Tibial artery (tissue), 4 donors: ENCODE data around the gene BEAN1.
"Not testable (repeated sequence)": the region's sequence is repeated elsewhere in the genome, so short reads cannot be mapped to it uniquely, and the experiment has no call there.

Source experiments
- DNase-seq, 2 donors: peaks; one replicate each; pipeline ENCODE4 v3.0.0-alpha.2; 2019
- H3K27ac ChIP-seq, 2 donors: fragments of 200-600 bp; sonication (generic) in 1 of 2; 1 replicate in 1 of 2; 2 replicates in 1 of 2; pipeline ENCODE4 v1.5.1; 2018 to 2019; ENCODE audit warnings: mild to moderate bottlenecking in 1 of 2
- H3K27me3 ChIP-seq, 2 donors: fragments of 200-600 bp; sonication (generic) in 1 of 2; one replicate each; pipeline versions ENCODE4 v1.5.1 to v1.6.0; 2016 to 2019
- H3K36me3 ChIP-seq, 3 donors: fragments of 200-600 bp; sonication (generic) in 2 of 3; one replicate each; pipeline ENCODE4 v1.5.1; 2016 to 2019; ENCODE audit warnings: mild to moderate bottlenecking in 2 of 3
- H3K4me1 ChIP-seq, 4 donors: fragments of 200-600 bp; sonication (generic) in 2 of 4; 1 replicate in 3 of 4; 2 replicates in 1 of 4; pipeline ENCODE4 v1.5.1; 2016 to 2019
- H3K4me3 ChIP-seq, 2 donors: fragments of 200-600 bp; sonication (generic) in 1 of 2; 1 replicate in 1 of 2; 2 replicates in 1 of 2; pipeline ENCODE4 v1.5.1; 2018 to 2019; ENCODE audit warnings: mild to moderate bottlenecking in 2 of 2
- H3K9me3 ChIP-seq, 3 donors: fragments of 200-600 bp; sonication (generic) in 1 of 3; one replicate each; pipeline ENCODE4 v1.5.1; 2016 to 2019
- intact Hi-C: fragments of 100-400 bp; cut with DNase I; formaldehyde crosslinking; loops from one replicate; pipeline ENCODE4 v1.15.0; 2023; ENCODE audit warnings: low total_unique reads
- TF ChIP-seq, protein P1 (sequence below), 2 experiments: fragments of 200-600 bp in 1 of 2; fragments of 450-650 bp in 1 of 2; IDR thresholded peaks; one replicate each; pipeline ENCODE4 v1.5.1; 2017 to 2019; ENCODE audit warnings: antibody characterized with exemption in 2 of 2, mild to moderate bottlenecking in 1 of 2, moderate library complexity in 1 of 2

Gene BEAN1

DNA sequence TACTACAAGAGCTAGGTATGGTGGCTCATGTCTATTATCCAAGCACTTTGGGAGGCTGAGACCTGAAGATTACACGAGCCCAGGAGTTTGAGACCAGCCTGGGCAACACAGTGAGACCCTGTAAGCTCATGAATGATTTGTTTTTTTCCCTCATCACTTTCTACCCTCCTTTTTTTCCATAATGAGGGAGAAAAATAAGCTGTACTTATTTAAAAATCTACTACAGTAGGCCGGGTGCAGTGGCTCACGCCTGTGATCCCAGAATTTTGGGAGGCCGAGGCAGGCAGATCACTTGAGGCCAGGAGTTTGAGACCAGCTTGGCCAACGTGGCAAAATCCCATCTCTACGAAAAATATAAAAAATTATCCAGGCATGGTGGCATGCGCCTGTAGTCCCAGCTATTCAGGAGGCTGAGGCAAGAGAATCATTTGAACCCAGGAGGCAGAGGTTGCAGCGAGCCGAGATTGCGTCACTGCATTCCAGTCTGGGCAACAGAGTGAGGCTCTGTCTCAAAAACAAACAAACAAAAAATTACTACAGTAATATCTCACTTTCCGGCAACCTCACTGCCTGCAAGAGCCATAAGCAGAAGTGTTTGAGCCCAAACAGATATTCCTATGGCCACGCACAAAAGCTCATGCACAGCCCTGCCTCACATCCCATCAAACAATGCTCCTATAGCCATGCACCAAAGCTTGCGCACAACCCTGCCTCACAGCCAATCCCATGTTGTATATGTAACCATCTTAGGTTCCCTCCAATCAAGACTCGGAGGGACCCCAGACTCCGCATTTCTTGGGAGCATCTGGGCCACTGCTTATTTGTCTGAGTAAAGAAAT lies 85.4 kb downstream of the BEAN1 start:
- TF ChIP-seq, protein P1, sequence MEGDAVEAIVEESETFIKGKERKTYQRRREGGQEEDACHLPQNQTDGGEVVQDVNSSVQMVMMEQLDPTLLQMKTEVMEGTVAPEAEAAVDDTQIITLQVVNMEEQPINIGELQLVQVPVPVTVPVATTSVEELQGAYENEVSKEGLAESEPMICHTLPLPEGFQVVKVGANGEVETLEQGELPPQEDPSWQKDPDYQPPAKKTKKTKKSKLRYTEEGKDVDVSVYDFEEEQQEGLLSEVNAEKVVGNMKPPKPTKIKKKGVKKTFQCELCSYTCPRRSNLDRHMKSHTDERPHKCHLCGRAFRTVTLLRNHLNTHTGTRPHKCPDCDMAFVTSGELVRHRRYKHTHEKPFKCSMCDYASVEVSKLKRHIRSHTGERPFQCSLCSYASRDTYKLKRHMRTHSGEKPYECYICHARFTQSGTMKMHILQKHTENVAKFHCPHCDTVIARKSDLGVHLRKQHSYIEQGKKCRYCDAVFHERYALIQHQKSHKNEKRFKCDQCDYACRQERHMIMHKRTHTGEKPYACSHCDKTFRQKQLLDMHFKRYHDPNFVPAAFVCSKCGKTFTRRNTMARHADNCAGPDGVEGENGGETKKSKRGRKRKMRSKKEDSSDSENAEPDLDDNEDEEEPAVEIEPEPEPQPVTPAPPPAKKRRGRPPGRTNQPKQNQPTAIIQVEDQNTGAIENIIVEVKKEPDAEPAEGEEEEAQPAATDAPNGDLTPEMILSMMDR (IDR thresholded peaks at IDR 0.05), result no peak
- DNase-seq, result peak; percentile 67 to 80
- peaks cover 0 to 8% (median 0%) of the 10 kb centered on the region in 3 donors for H3K36me3 ChIP-seq
- intact Hi-C loops, result no loop called here
- no peaks in the 10 kb centered on the region for H3K27me3 ChIP-seq
- peak overlapping the region; percentile 77 to 86 for H3K27ac ChIP-seq
- peaks cover 10 to 87% (median 75%) of the 10 kb centered on the region in 4 donors for H3K4me1 ChIP-seq
- H3K4me3 ChIP-seq, result no peak overlapping the region
- H3K9me3 ChIP-seq, result no peaks in the 10 kb centered on the region

DNA sequence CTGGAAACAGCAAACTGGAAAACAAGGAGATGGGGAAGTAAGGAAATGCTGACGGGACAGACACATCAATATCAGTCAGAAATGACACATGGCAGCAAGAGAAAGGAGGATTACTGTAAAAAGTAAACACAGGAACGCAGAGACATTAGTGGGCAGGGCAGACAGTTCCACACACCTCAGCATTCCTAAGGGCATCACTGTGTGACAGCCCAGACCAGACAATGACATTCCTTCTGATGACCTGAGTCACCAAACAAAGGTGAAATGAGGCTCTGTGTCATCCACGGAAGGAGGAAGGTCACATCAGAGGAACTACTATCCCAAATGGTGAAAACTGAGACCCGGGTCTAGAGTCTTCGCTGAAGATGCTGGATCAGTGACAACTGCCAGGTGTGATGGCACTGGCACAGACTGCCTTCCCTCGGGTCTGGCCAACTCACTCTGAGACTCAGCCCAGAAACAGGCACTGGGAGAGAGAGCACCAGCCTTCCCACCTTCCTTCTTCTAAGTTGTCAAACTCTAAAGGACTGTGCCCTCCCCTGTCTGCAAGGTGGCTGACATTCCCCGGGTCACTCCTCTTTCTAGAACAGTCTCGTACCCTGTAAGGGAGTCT lies 86.1 kb downstream of the BEAN1 start:
- Histone ChIP-seq H3K4me1 (peaks cover 10 to 87% (median 79%) of the 10 kb centered on the region in 4 donors), H3K9me3 (no peaks in the 10 kb centered on the region), H3K27ac (peak overlapping the region; percentile 77 to 86), H3K4me3 (no peak overlapping the region), H3K36me3 (peaks cover 0 to 8% (median 0%) of the 10 kb centered on the region in 3 donors), H3K27me3 (no peaks in the 10 kb centered on the region)
- intact Hi-C loops, result no loop called here
- DNase-seq, result peak in 1 of 2 donors; percentile 61
- TF ChIP-seq, protein P1 (IDR thresholded peaks at IDR 0.05), result no peak

DNA sequence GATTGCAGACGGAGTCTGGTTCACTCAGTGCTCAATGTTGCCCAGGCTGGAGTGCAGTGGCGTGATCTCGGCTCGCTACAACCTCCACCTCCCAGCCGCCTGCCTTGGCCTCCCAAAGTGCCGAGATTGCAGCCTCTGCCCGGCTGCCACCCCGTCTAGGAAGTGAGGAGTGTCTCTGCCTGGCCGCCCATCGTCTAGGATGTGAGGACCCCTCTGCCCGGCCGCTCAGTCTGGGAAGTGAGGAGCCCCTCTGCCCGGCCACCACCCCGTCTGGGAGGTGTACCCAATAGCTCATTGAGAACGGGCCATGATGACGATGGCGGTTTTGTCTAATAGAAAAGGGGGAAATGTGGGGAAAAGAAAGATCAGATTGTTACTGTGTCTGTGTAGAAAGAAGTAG lies 87.3 kb downstream of the BEAN1 start:
- Histone ChIP-seq H3K27ac (peak overlapping the region in 1 of 2 donors; percentile 92), H3K4me1 (peaks cover 10 to 79% (median 70%) of the 10 kb centered on the region in 4 donors), H3K36me3 (peaks cover 0 to 12% (median 0%) of the 10 kb centered on the region in 3 donors)
- H3K27me3 ChIP-seq, H3K9me3 ChIP-seq, H3K4me3 ChIP-seq, intact Hi-C loops: not testable (repeated sequence)
- DNase-seq, result peak in 1 of 2 donors; percentile 60

DNA sequence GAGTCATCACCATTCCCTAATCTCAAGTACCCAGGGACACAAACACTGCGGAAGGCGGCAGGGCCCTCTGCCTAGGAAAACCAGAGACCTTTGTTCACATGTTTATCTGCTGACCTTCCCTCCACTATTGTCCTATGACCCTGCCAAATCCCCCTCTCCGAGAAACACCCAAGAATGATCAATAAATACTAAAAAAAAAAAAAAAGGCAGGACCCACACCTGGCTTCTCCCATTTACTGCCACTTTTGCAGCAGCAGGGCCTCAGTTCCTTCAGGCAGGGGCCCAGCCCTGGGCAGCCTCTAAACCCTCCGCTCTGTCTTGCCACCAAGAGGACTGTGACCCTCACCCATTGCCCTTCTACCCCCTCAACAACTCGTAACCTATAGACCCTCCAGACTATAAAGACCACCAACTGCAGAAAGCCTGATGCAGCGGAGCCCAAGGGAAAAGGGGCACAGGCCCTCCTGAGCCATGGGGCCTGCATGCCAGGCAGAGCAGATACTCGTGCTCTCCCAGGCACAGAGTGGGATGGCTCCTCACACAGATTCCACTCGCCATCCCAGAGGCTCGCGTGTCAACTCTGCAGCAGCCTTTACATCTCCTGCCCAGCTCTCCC lies 88.0 kb downstream of the BEAN1 start:
- DNase-seq, H3K9me3 ChIP-seq, intact Hi-C loops, H3K27me3 ChIP-seq, H3K4me3 ChIP-seq: not testable (repeated sequence)
- peak overlapping the region; percentile 92 to 95 for H3K27ac ChIP-seq
- H3K4me1 ChIP-seq, result peaks cover 10 to 72% (median 64%) of the 10 kb centered on the region in 4 donors
- H3K36me3 ChIP-seq, result peaks cover 0 to 19% (median 0%) of the 10 kb centered on the region in 3 donors

DNA sequence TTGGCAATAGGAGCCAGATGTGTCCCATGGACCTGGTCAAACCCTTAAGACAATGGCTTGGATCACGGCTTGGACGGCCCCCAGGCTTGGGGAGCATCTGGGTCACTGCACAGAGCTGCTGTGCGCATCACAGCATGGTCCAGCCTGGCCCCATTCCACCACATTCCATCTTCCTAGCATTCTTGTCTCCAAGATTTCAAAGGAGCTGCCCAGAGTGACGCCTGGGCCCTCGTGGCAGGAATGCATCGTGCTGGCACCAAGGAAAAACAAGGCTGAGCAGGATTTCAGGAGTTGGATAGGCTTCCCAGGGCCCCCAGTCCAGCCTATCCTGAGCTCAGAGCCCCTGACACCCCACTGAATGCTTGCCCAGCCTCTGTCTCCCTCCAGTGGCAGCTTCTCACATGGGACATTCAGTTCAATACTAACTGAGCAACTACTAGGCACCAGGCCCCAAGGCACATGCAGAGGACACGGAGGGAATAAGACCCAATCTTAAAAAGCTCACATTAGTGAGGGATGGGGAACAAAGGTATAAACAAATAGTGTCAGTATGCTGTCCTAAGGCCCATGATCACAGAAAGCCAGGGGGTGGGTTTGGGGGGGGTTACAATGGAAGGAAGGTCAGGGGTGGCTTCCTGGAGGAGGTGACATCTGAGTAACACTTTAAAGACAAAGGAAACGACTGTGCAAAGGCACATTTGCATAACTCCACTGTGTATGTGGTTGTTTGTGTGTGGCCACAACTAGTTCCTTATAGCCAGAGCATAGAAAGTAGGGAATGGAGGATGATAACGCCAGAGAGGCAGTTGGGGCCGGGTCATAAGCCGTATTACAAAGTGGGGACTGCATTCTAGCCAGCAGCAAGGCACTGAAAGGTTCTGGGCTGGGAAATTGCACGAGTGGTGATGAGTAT lies 88.8 kb downstream of the BEAN1 start:
- H3K9me3 ChIP-seq, result no peaks in the 10 kb centered on the region
- TF ChIP-seq, protein P1 (IDR thresholded peaks at IDR 0.05), result peak; percentile 62 to 82
- H3K27me3 ChIP-seq, result no peaks in the 10 kb centered on the region
- intact Hi-C loops, result no loop called here
- peak overlapping the region; percentile 92 to 95 for H3K27ac ChIP-seq
- H3K4me3 ChIP-seq, result no peak overlapping the region
- H3K4me1 ChIP-seq, result peaks cover 8 to 67% (median 59%) of the 10 kb centered on the region in 4 donors
- H3K36me3 ChIP-seq, result peaks cover under 1 to 25% (median 3%) of the 10 kb centered on the region in 3 donors
- peak; percentile 56 to 83 for DNase-seq

DNA sequence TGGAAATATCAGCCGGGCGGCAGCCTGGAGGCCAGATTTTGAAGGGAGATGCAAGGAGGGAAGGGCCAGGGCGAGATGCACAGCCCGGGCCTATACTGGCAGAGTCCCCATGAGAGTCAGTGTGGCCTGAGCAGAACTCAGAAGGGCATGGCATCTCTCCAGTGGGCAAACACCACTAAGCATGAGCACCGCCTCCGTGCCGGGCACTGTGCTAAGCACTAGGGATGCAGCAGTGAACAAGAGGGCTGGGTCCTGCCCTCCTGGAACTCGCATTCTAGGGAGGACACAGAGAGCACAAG lies 89.4 kb downstream of the BEAN1 start:
- no peaks in the 10 kb centered on the region for H3K9me3 ChIP-seq
- intact Hi-C loops, result no loop called here
- peaks cover 3 to 31% (median 4%) of the 10 kb centered on the region in 3 donors for H3K36me3 ChIP-seq
- no peaks in the 10 kb centered on the region for H3K27me3 ChIP-seq
- H3K27ac ChIP-seq, result peak overlapping the region; percentile 92 to 95
- DNase-seq, result no peak
- no peak overlapping the region for H3K4me3 ChIP-seq
- TF ChIP-seq, protein P1 (IDR thresholded peaks at IDR 0.05), result no peak
- peaks cover 5 to 67% (median 56%) of the 10 kb centered on the region in 4 donors for H3K4me1 ChIP-seq
